MG63 (cell line): Measurements from ENCODE around the gene CDKL1. TPM values are rescaled to one million over a fixed set of nuclear protein-coding genes. Genes with fewer than 3 reads are reported as not detected.
"Not testable (repeated sequence)": the region's sequence is repeated elsewhere in the genome, so short reads cannot be mapped to it uniquely, and the experiment has no call there.

Experiments used
- DNase-seq: peaks from one replicate; pipeline ENCODE4 v3.0.0-alpha.2; 2020
- H3K27me3 ChIP-seq: fragments of 250-450 bp; sonication (Bioruptor Pico); 2 replicates; pipeline ENCODE4 v1.5.1; 2020; ENCODE audit warnings: mild to moderate bottlenecking, moderate library complexity
- H3K36me3 ChIP-seq: fragments of 250-450 bp; sonication (Bioruptor Pico); 2 replicates; pipeline ENCODE4 v1.5.1; 2020; ENCODE audit warnings: mild to moderate bottlenecking, moderate library complexity
- H3K4me3 ChIP-seq: fragments of 250-450 bp; sonication (Bioruptor Pico); 2 replicates; pipeline ENCODE4 v1.5.1; 2020; ENCODE audit warnings: mild to moderate bottlenecking, moderate library complexity
- H3K9me3 ChIP-seq: fragments of 250-450 bp; sonication (Bioruptor Pico); 2 replicates; pipeline ENCODE4 v1.5.1; 2020; ENCODE audit warnings: mild to moderate bottlenecking, moderate library complexity
- total RNA-seq: library from RNA; depleted of rRNA; stranded (reverse); fragments of >200 nt; shearing (Covaris generic); gene quantifications from 2 replicates; pipeline ENCODE4 v1.2.3, GENCODE V29; 2014; ENCODE audit warnings: low replicate concordance

The CDKL1 gene
- total RNA-seq, 1 experiment from 2014 or later, result 15.2 TPM

GRCh38 chr14:50331596-50331995 is 65.1 kb downstream of the CDKL1 start:
- no peak overlapping the region for H3K4me3 ChIP-seq
- no peaks in the 10 kb centered on the region for H3K9me3 ChIP-seq
- DNase-seq, result no peak
- H3K27me3 ChIP-seq, result no peaks in the 10 kb centered on the region
- peaks cover under 1% of the 10 kb centered on the region; the same call in 1 of the 2 replicates for H3K36me3 ChIP-seq

- Histone ChIP-seq H3K9me3 (no peaks in the 10 kb centered on the region), H3K4me3 (no peak overlapping the region), H3K27me3 (no peaks in the 10 kb centered on the region), H3K36me3 (peaks cover 3% of the 10 kb centered on the region)
- peak; percentile 55 for DNase-seq
These were observed 75.5 kb downstream of the CDKL1 start for GRCh38 chr14:50321009-50321660.

GRCh38 chr14:50320283-50320682 is 76.4 kb downstream of the CDKL1 start:
- Histone ChIP-seq H3K36me3 (no peaks in the 10 kb centered on the region; the same call in none of the 2 replicates), H3K9me3 (no peaks in the 10 kb centered on the region), H3K27me3 (no peaks in the 10 kb centered on the region), H3K4me3 (no peak overlapping the region)
- DNase-seq, result no peak

- Histone ChIP-seq H3K9me3 (no peaks in the 10 kb centered on the region), H3K4me3 (no peak overlapping the region), H3K36me3 (no peaks in the 10 kb centered on the region; the same call in 1 of the 2 replicates), H3K27me3 (no peaks in the 10 kb centered on the region)
- no peak for DNase-seq
These were observed 77.0 kb downstream of the CDKL1 start for GRCh38 chr14:50319721-50320120.

GRCh38 chr14:50319293-50319692 is 77.4 kb downstream of the CDKL1 start:
- Histone ChIP-seq H3K9me3 (no peaks in the 10 kb centered on the region), H3K36me3 (no peaks in the 10 kb centered on the region), H3K4me3 (no peak overlapping the region), H3K27me3 (no peaks in the 10 kb centered on the region)
- DNase-seq, result no peak

GRCh38 chr14:50318031-50318626 is 78.6 kb downstream of the CDKL1 start:
- Histone ChIP-seq H3K4me3 (no peak overlapping the region), H3K36me3 (no peaks in the 10 kb centered on the region), H3K9me3 (no peaks in the 10 kb centered on the region), H3K27me3 (no peaks in the 10 kb centered on the region)
- no peak for DNase-seq

GRCh38 chr14:50314098-50314497 is 82.6 kb downstream of the CDKL1 start:
- not testable (repeated sequence) for H3K36me3 ChIP-seq, H3K27me3 ChIP-seq, H3K4me3 ChIP-seq, DNase-seq, H3K9me3 ChIP-seq

GRCh38 chr14:50312734-50313054 is 84.0 kb downstream of the CDKL1 start:
- Histone ChIP-seq H3K36me3 (no peaks in the 10 kb centered on the region), H3K27me3 (no peaks in the 10 kb centered on the region), H3K4me3 (peak overlapping the region; percentile 82), H3K9me3 (no peaks in the 10 kb centered on the region)
- no peak for DNase-seq

- Histone ChIP-seq H3K4me3 (peak within 1 kb of the TSS; percentile 82), H3K27me3 (no peaks in the 10 kb centered on the region), H3K36me3 (no peaks in the 10 kb centered on the region), H3K9me3 (no peaks in the 10 kb centered on the region)
- DNase-seq, result peak; percentile 89
These were observed 84.5 kb downstream of the CDKL1 start, which contains the start of the genes DMAC2L and L2HGDH for GRCh38 chr14:50311972-50312733. TSS of gene DMAC2L (plus strand) at chr14:50312324. CDS start at chr14:50321488, 9,164 bp downstream. TSS of gene L2HGDH (minus strand) at chr14:50312229. CDS start at chr14:50312150, 79 bp downstream.

- peak overlapping the region; percentile 82 for H3K4me3 ChIP-seq
- no peak for DNase-seq
- H3K27me3 ChIP-seq, result no peaks in the 10 kb centered on the region
- no peaks in the 10 kb centered on the region for H3K9me3 ChIP-seq
- H3K36me3 ChIP-seq, result no peaks in the 10 kb centered on the region
These were observed 85.2 kb downstream of the CDKL1 start for GRCh38 chr14:50311337-50311971.

- no peaks in the 10 kb centered on the region for H3K9me3 ChIP-seq
- DNase-seq, result no peak
- peak overlapping the region; percentile 82 for H3K4me3 ChIP-seq
- H3K27me3 ChIP-seq, result no peaks in the 10 kb centered on the region
- H3K36me3 ChIP-seq, result no peaks in the 10 kb centered on the region
These were observed 86.2 kb downstream of the CDKL1 start for GRCh38 chr14:50310445-50310844.

- H3K4me3 ChIP-seq, result no peak overlapping the region
- no peak for DNase-seq
These were observed 88.2 kb downstream of the CDKL1 start for GRCh38 chr14:50308363-50308915.

GRCh38 chr14:50303744-50304471 is 92.8 kb downstream of the CDKL1 start:
- peak; percentile 5 for DNase-seq
- Histone ChIP-seq H3K27me3 (no peaks in the 10 kb centered on the region), H3K36me3 (no peaks in the 10 kb centered on the region), H3K4me3 (no peak overlapping the region), H3K9me3 (no peaks in the 10 kb centered on the region)

More at GRCh38 chr14:50308363-50308915, 88.2 kb downstream of the CDKL1 start:
- Histone ChIP-seq H3K36me3 (no peaks in the 10 kb centered on the region), H3K27me3 (no peaks in the 10 kb centered on the region), H3K9me3 (no peaks in the 10 kb centered on the region)

- Histone ChIP-seq H3K27me3 (no peaks in the 10 kb centered on the region), H3K4me3 (no peak overlapping the region), H3K9me3 (no peaks in the 10 kb centered on the region), H3K36me3 (no peaks in the 10 kb centered on the region)
- no peak for DNase-seq
These were observed 94.8 kb downstream of the CDKL1 start for GRCh38 chr14:50301914-50302313.

GRCh38 chr14:50299585-50299984 is 97.1 kb downstream of the CDKL1 start:
- no peaks in the 10 kb centered on the region for H3K36me3 ChIP-seq

GRCh38 chr14:50290306-50290705 is 106.4 kb downstream of the CDKL1 start:
- no peak for DNase-seq
- Histone ChIP-seq H3K4me3 (no peak overlapping the region), H3K9me3 (no peaks in the 10 kb centered on the region), H3K27me3 (no peaks in the 10 kb centered on the region), H3K36me3 (no peaks in the 10 kb centered on the region)

More at GRCh38 chr14:50299585-50299984, 97.1 kb downstream of the CDKL1 start:
- H3K4me3 ChIP-seq, result no peak overlapping the region
- H3K27me3 ChIP-seq, result no peaks in the 10 kb centered on the region
- no peaks in the 10 kb centered on the region for H3K9me3 ChIP-seq
- no peak for DNase-seq
